PC-3 (cell line): ENCODE results near the gene TSHZ2. TPM values are rescaled to one million over a fixed set of nuclear protein-coding genes. Genes with fewer than 3 reads are reported as not detected.

Source experiments
- ATAC-seq: fragments of 200-7000 bp; cut with Tn5 transposase; 2 replicates; pipeline ENCODE4 v1.9.1; 2020; ENCODE audit warnings: mild to moderate bottlenecking, moderate library complexity
- BruUV-seq: library from RNA; stranded (reverse); fragments of 400-500 nt; replicated peaks from 2 replicates; lab custom pipeline; 2021; lab: Mats Ljungman, UMichigan
- CTCF ChIA-PET: fragments of 300-600 bp; sonication (Branson Sonifier 250); formaldehyde crosslinking; loops from one replicate; lab custom pipeline; 2022; ENCODE audit warnings: antibody characterized with exemption; lab: Charles Lee
- POLR2A ChIA-PET: fragments of 300-600 bp; sonication (Branson Sonifier 250); formaldehyde crosslinking; loops from one replicate; lab custom pipeline; 2022; ENCODE audit warnings: antibody characterized with exemption; ENCODE audit not compliant: unreplicated experiment; lab: Charles Lee
- DNase-seq: peaks from one replicate; pipeline ENCODE4 v3.0.0-alpha.2; 2015
- H2AFZ ChIP-seq: fragments of 300-600 bp; sonication (generic); 2 replicates; pipeline ENCODE4 v1.6.0; 2016; ENCODE audit warnings: antibody characterized with exemption, low read length
- H3F3A ChIP-seq: fragments of 300-600 bp; sonication (generic); one replicate; pipeline ENCODE4 v1.6.0; 2017; ENCODE audit warnings: antibody characterized with exemption, low read length, control low read depth, mild to moderate bottlenecking; ENCODE audit not compliant: unreplicated experiment
- H3K27ac ChIP-seq: fragments of 300-600 bp; sonication (generic); 2 replicates; pipeline ENCODE4 v1.5.1; 2016; ENCODE audit warnings: mild to moderate bottlenecking, low read length
- H3K27me3 ChIP-seq: fragments of 300-600 bp; sonication (generic); 2 replicates; pipeline ENCODE4 v1.6.1; 2016; ENCODE audit warnings: low read length, mixed read lengths
- H3K36me3 ChIP-seq: fragments of 300-600 bp; sonication (generic); 2 replicates; pipeline ENCODE4 v1.6.1; 2016; ENCODE audit warnings: low read depth, mixed run types, low read length, mixed read lengths
- H3K4me1 ChIP-seq: fragments of 300-600 bp; sonication (generic); 2 replicates; pipeline ENCODE4 v1.5.1; 2016; ENCODE audit warnings: low read length; ENCODE audit not compliant: insufficient read depth
- H3K4me2 ChIP-seq: fragments of 300-600 bp; sonication (generic); 2 replicates; pipeline ENCODE4 v1.6.0; 2016; ENCODE audit warnings: low read length
- H3K4me3 ChIP-seq: fragments of 300-600 bp; sonication (generic); 2 replicates; pipeline ENCODE4 v1.5.1; 2016; ENCODE audit warnings: mild to moderate bottlenecking, low read length, mixed read lengths
- H3K79me2 ChIP-seq: fragments of 300-600 bp; sonication (generic); 2 replicates; pipeline ENCODE4 v1.6.1; 2017; ENCODE audit warnings: low read length, mixed read lengths
- H3K9ac ChIP-seq: fragments of 300-600 bp; sonication (generic); 2 replicates; pipeline ENCODE4 v1.6.0; 2016; ENCODE audit warnings: mild to moderate bottlenecking, low read length
- H3K9me2 ChIP-seq: fragments of 300-600 bp; sonication (generic); replicated peaks from 2 replicates; pipeline ENCODE4 v1.6.1; 2016; ENCODE audit warnings: mixed run types, low read length, mixed read lengths
- H3K9me3 ChIP-seq: fragments of 300-600 bp; sonication (generic); 2 replicates; pipeline ENCODE4 v1.6.1; 2016; ENCODE audit warnings: low read length, mixed read lengths
- H4K20me1 ChIP-seq: fragments of 300-600 bp; sonication (generic); 2 replicates; pipeline ENCODE4 v1.6.1; 2016; ENCODE audit warnings: low read length, mixed read lengths
- CTCF ChIP-seq: fragments of 300-600 bp; sonication (generic); conservative IDR thresholded peaks from 2 replicates; pipeline ENCODE4 v1.5.1; 2017; ENCODE audit warnings: antibody characterized with exemption, low read depth, mild to moderate bottlenecking, low read length
- EZH2 ChIP-seq: fragments of 300-600 bp; sonication (generic); IDR thresholded peaks from one replicate; pipeline ENCODE4 v1.6.1; 2017; ENCODE audit warnings: antibody characterized with exemption, mild to moderate bottlenecking, low read length; ENCODE audit not compliant: unreplicated experiment
- EZH2phosphoT487 ChIP-seq: fragments of 300-600 bp; sonication (generic); IDR thresholded peaks from 2 replicates; pipeline ENCODE4 v1.6.1; 2018; ENCODE audit warnings: mild to moderate bottlenecking, antibody characterized with exemption, low read length, borderline replicate concordance
- intact Hi-C: fragments of 100-400 bp; cut with micrococcal nuclease; formaldehyde crosslinking; loops from 2 replicates; pipeline ENCODE4 v1.9.0; 2023
- total RNA-seq: library from RNA; depleted of rRNA; stranded (reverse); fragments of >200 nt; gene quantifications from 2 replicates; pipeline ENCODE4 v1.2.3, GENCODE V29; 2014

TSHZ2 gene
- total RNA-seq, 1 experiment from 2014 or later = not detected

- H3K9me2 ChIP-seq = no peaks in the 10 kb centered on the region
- no peaks in the 10 kb centered on the region for H3K36me3 ChIP-seq
- ChIA-PET POLR2A (no interaction called here), CTCF (no interaction called here)
- H3K79me2 ChIP-seq = no peaks in the 10 kb centered on the region
- no peak overlapping the region for H3K9ac ChIP-seq
- H2AFZ ChIP-seq = no peak overlapping the region
- no peaks in the 10 kb centered on the region for H4K20me1 ChIP-seq
- H3F3A ChIP-seq = no peaks in the 10 kb centered on the region
- no peaks in the 10 kb centered on the region for H3K4me1 ChIP-seq
- no peak overlapping the region for H3K27ac ChIP-seq
- intact Hi-C loops = no loop called here
- H3K27me3 ChIP-seq = peaks cover 66% of the 10 kb centered on the region
- BruUV-seq = no TSS peak
- H3K4me3 ChIP-seq = no peak overlapping the region
- DNase-seq (no peak), ATAC-seq (no peak)
- TF ChIP-seq EZH2 = no peak
- TF ChIP-seq CTCF = no peak
- no peak for TF ChIP-seq EZH2phosphoT487
- no peaks in the 10 kb centered on the region for H3K9me3 ChIP-seq
- no peak overlapping the region for H3K4me2 ChIP-seq
These were observed 310.2 kb downstream of the TSHZ2 start for GRCh38 chr20:53282217-53282955.

- H2AFZ ChIP-seq = no peak overlapping the region
- H3K27me3 ChIP-seq = peaks cover 63% of the 10 kb centered on the region
- H3K4me2 ChIP-seq = no peak overlapping the region
- POLR2A ChIA-PET = no interaction called here
- H3K9me3 ChIP-seq = no peaks in the 10 kb centered on the region
- no peaks in the 10 kb centered on the region for H3K4me1 ChIP-seq
- H3F3A ChIP-seq = no peaks in the 10 kb centered on the region
- H4K20me1 ChIP-seq = no peaks in the 10 kb centered on the region
- DNase-seq = no peak
- CTCF ChIA-PET = no interaction called here
- no peak for TF ChIP-seq CTCF
- TF ChIP-seq EZH2 = no peak
- no peak for TF ChIP-seq EZH2phosphoT487
- no peaks in the 10 kb centered on the region for H3K79me2 ChIP-seq
- H3K4me3 ChIP-seq = no peak overlapping the region
- H3K36me3 ChIP-seq = no peaks in the 10 kb centered on the region
- BruUV-seq = no TSS peak
- H3K27ac ChIP-seq = no peak overlapping the region
- H3K9me2 ChIP-seq = no peaks in the 10 kb centered on the region
- no peak for ATAC-seq
- H3K9ac ChIP-seq = no peak overlapping the region
- intact Hi-C loops = no loop called here
These were observed 310.9 kb downstream of the TSHZ2 start for GRCh38 chr20:53283011-53283410.

GRCh38 chr20:53283597-53283996 lies 311.4 kb downstream of the TSHZ2 start:
- DNase-seq (no peak), ATAC-seq (no peak)
- Histone ChIP-seq H3K79me2 (no peaks in the 10 kb centered on the region), H3K4me2 (no peak overlapping the region), H3K9ac (no peak overlapping the region), H3K27me3 (peaks cover 63% of the 10 kb centered on the region), H3K9me2 (no peaks in the 10 kb centered on the region), H3K27ac (no peak overlapping the region), H3K4me3 (no peak overlapping the region), H2AFZ (no peak overlapping the region), H3K9me3 (no peaks in the 10 kb centered on the region), H3K4me1 (no peaks in the 10 kb centered on the region), H3K36me3 (no peaks in the 10 kb centered on the region), H3F3A (no peaks in the 10 kb centered on the region), H4K20me1 (no peaks in the 10 kb centered on the region)
- POLR2A ChIA-PET = no interaction called here
- CTCF ChIA-PET = no interaction called here
- no TSS peak for BruUV-seq
- intact Hi-C loops = no loop called here
- TF ChIP-seq EZH2phosphoT487 (no peak), CTCF (no peak), EZH2 (no peak)
